Activated CD4-positive, CD25-positive, alpha-beta regulatory T cell treated with anti-CD3 and anti-CD28 coated beads, Interleukin-2, amount 50 U/mL, for 72 hours (primary cell): Measurements from ENCODE around the gene NR5A1.

ENCODE experiments used
- DNase-seq: peaks from one replicate; pipeline ENCODE4 v3.0.0; 2021

Gene NR5A1

DNA sequence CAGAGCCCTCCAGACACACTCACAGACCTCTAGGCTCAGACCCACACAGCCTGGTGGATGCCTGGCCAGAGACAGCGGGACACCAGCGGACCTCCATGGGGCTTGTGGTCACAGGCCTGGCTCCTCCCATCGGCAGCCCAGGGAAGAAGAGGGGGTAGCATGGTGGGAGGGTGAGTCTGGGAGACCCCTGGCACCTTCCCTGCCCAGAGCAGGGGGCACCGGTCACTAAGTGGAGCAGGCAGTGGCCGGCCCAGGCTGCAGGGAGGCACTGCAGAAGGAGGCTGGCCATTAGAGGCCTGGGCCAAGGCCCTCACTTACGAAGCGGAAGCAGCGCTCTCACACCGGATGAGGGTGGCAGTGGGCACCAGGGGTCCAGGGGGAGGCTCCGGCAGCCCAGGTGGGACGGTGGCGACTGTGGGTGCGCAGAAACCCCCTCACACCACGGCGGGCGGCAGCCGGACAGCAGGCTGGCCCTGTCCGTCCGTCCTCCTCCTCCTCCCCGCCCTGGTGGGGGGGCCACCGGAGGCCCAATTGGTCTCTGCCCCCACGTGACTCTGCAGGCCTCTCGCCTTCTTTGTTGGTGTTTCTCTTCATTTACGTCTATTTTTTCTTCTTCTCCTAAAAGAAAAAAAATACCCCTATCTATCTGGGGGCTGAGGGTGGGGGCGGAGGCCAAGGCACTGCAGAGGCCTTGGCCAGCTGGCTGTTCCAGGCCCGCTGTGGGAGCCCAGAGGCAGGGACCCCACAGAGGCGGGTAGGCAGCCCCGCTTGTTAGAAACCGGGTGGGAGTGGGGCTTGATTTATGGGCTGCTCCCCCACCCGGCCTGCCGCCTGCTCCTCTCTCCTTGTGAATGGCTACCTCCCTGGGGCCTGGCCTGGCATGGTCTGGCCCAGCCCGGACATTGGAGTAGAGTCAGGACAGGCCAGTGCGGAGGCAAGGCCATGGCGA lies at the start of gene NR5A1:
Gene NR5A1 (minus strand): TSS at position 469 of the 949 bp plus-strand sequence. CDS start 4,004 bp downstream, outside the sequence.
- no peak for DNase-seq

DNA sequence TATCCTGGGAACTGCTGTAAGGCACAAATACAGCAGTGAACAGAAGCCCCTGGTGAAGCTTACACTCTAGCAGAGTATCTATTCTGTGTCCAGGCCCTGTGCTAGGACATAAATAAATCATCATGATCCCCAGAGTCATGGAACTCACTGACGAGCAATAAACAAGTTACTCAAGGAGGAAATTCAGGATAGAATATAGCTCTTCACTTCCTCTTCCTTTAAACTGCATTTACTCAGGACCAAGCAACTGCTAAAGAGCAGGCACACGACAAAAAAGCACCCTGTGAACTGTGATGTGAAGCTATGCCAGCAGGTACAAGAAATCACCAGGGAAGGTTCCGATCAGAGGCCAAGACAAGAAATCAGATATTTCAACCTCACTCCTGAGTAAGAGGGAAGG lies 47.8 kb upstream of the NR5A1 start:
- DNase-seq: no peak

GRCh38 chr9:124553738-124554137 lies 46.5 kb upstream of the NR5A1 start:
- DNase-seq: no peak

- no peak for DNase-seq
These were observed 45.0 kb upstream of the NR5A1 start for GRCh38 chr9:124552273-124552605.

- DNase-seq: no peak
These were observed 44.5 kb upstream of the NR5A1 start for GRCh38 chr9:124551472-124552272.

DNA sequence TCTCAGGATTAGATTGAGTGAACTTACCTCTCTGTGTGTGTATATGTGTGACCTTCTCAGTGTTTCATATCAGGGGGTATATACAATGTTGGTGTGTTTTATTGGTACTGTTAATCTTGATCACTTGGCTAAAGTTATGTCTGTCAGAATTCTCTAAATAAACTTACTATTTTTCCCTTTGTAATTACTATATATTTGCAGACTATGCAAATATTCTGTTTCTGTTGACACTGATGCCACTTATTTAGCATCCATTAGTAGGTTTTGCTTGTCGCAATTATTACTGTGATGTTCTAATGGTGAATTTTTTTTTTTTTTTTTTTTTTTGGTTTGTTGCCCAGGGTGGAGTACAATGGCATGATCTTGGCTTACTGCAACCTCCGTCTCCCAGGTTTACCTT lies 42.9 kb upstream of the NR5A1 start:
- no peak for DNase-seq

- no peak for DNase-seq
These were observed 41.8 kb upstream of the NR5A1 start for GRCh38 chr9:124549016-124549415.

GRCh38 chr9:124544535-124544934 lies 37.3 kb upstream of the NR5A1 start:
- DNase-seq: no peak

GRCh38 chr9:124541824-124542223 lies 34.6 kb upstream of the NR5A1 start:
- no peak for DNase-seq

DNA sequence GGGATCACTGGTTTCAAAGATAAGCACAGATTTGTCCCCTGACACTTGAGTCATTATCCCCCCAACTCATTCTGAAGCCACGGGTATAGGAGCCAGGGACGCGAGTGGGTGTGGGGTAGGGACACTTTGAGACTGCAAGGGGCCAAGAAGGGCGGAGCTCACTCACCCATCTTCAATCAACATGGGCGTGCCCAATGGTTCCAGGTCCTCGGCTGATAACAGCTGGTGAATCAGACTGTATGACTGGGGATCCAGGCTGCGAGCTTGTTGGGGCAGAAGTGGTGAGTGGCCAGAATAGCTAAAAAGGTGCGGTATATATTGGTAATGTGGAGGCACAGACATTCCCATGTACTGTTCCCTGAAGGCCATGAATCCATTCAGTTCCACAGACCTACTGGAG lies 30.7 kb upstream of the NR5A1 start:
- no peak for DNase-seq

- no peak for DNase-seq
These were observed 28.6 kb upstream of the NR5A1 start for GRCh38 chr9:124535846-124536245.

DNA sequence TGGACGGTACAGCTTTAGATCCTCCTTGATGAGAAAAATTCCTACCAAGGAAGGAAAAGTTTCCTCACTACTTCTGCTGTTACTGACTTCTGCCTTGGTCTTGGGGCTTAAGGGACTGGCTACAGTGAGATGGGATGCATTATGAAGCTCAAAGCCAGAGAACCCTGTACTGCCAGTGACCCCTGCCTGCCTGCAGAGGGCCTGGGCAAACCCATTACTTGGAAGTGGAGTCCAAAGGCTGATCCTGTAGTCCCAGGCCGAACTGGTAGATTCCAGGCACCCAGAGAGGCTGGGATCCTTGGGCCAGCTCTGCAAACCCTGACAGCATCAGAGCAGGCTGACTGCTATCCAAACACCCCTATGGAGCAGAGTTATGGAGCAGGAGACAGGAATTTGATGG lies 25.7 kb upstream of the NR5A1 start:
- DNase-seq: no peak

GRCh38 chr9:124531115-124531514 lies 23.9 kb upstream of the NR5A1 start:
- DNase-seq: no peak

DNA sequence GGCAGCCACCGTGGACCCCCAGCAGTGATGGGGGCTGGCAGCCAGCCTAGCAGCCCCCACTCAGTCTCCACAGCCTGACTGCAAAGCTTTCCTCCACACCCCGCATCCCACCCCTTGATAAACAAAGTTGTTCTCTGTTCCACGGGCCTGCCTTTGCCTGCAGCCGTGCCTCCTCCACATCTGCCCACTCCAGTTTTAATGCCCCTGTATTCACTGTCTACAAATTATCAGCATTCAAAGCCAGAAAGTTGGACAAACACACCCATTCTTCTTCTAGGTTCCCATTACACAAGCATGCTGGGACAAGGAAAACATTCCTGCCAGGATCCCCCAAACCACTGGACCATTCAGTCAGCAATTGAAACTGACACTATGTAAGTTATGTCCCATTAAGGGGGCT lies 23.0 kb upstream of the NR5A1 start:
- no peak for DNase-seq

DNA sequence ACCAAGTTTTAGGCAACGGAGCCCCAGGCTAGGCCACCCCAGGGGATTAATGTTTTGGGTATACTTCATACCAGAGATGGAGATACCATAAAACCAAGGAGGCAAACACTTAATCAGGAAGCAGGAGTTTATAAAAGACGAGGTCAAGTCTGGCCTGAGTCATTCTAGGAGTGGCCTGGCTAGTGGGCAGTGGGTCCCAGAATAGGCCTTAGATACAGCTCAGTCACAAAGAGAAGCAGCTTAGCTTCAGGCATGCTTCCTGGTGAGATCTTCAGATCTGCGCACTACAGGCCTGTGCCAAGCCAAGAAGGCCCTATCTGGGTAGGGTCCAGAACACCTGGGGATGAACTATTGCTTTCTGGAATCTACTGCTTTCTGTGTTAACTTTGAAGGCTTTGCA lies 20.6 kb upstream of the NR5A1 start:
- no peak for DNase-seq

GRCh38 chr9:124526174-124526573 lies 19.0 kb upstream of the NR5A1 start:
- no peak for DNase-seq

- DNase-seq: no peak
These were observed 15.2 kb upstream of the NR5A1 start for GRCh38 chr9:124522121-124523098.

DNA sequence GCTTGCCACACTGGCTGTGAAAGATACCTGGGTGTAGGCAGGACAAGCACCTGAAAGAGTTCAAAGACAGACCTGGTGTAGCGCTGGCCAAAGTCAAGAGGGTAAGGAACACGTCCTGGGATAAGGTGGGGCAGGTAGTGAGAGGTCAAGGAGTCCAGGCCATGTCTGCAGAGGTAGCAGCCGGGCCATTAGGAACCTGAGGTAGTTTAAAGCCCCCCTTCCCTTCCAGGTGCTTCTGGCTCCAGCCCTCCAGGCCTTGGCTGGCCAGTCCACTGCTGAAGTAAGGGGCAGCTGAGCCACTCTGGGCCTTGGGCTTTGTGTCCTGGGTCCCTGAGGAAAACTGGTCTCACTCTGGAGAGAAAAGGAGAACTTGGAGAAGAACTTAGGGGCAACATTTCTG lies 13.9 kb upstream of the NR5A1 start:
- no peak for DNase-seq

DNA sequence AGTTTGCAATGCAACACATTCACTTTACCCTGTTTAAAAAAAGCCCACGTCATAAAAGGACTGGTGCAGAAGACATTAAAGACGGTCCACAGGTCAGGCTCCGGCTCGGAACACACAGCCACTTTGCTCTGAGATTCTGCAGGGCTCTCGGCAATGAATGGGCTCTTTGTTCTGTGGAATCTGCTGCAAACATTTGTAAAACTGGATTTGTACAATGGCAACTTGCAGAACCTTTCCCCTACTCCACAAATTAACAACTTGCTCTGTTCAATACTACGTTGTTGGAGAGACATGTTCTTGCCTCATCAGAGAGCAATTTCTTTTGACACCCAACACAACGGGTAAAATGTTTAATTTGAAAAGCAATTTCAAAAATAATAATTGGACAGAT lies 13.0 kb upstream of the NR5A1 start:
- DNase-seq: no peak

DNA sequence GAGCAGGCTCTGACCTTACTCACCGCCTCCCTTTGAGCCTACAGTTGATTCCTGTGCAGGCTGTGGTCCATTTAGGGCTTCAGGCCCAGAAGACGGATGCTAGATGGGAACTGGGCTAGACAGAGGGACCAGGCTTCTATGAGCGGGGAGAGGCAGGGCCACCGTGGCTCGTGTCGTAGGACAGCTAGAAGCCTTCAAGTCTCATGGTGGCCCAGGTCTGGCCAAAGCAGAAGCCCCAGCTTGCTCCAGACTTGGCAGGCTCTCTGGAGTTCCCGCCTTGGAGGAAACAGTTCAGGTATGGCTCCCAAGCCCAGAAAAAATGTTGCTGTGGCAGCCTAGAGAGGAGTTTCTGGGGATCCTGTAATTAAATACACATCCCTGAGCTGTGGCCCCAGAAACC lies 10.9 kb upstream of the NR5A1 start:
- no peak for DNase-seq

DNA sequence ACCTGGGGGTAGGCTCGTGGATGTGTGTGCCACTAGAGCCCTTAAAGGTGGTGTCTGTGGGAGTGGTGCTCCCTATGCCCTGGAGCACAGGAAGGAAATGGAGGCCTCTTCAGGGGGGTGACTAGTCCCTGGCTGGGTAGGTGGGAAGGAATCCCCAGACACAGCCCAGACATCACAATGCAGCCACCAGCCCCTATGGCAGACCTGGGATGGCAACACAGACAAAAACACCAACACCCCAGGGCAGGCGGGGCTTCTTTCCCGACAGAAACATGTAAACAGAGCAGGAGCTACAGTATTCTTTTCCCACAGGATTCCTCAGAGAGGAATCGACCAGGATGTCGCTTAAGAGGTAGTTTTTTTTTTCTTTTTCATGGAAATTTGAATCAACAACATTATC lies 10.4 kb upstream of the NR5A1 start:
- DNase-seq: no peak

DNA sequence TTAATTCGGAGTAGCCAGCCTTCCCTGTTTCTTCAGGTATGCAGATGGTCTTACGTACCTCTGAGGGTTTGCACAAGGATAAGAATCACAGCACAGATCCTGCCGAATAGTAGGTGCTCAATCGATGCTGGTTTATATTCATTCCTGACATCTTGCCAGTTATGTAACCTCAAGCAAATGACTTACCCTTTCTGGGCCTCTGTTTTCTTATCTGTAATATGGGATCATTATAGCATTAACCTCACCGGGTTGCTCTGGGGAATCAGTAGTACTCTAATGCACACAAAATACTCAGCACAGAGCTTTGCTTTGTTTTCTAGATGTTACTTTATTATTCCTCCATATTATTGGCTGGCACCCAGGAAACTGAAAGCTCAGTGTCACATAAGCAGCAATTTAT lies 7.7 kb upstream of the NR5A1 start:
- DNase-seq: no peak

- DNase-seq: no peak
These were observed 6.9 kb upstream of the NR5A1 start for GRCh38 chr9:124514125-124514524.
